ENCODE results near the gene KSR2. TPM values are rescaled to one million over a fixed set of nuclear protein-coding genes. Genes with fewer than 3 reads are reported as not detected.

Gene KSR2
- total RNA-seq, 1 donor from 2014 or later, result not detected

DNA sequence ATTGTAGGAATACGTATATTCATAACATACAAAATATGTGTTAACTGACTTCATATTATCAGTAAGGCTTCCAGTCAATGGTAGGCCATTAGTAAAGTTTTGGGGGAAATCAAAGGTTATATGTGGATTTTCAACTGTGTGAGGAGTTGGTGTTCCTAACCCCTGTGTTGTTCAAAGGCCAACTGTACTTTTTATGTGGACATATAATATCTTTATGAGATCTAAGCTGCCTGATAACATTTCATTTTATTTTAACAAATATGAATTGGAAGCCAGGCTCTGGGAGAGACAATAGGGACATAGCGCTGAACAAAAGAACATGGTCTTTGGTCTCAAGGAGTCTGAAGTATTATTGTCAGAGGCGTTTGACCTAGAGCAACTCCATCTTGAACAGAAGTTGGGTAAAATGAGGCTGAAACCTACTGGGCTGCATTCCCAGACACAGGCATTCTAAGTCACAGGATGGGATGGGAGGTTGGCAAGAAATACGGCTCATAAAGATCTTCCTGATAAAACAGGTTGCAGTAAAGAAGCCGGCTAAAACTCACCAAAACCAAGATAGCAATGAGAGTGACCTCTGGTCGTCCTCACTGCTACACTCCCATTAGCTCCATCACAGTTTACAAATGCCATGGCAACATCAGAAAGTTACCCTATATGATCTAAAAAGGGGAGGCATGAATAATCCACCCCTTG, 147.2 kb downstream of the KSR2 start:
- H3K36me3 ChIP-seq, result no peaks in the 10 kb centered on the region
- peaks cover 58% of the 10 kb centered on the region for H3K27me3 ChIP-seq (ENCODE audit: low read depth)
- intact Hi-C loops (cut with micrococcal nuclease), result no loop called here
- TF ChIP-seq, protein P1, sequence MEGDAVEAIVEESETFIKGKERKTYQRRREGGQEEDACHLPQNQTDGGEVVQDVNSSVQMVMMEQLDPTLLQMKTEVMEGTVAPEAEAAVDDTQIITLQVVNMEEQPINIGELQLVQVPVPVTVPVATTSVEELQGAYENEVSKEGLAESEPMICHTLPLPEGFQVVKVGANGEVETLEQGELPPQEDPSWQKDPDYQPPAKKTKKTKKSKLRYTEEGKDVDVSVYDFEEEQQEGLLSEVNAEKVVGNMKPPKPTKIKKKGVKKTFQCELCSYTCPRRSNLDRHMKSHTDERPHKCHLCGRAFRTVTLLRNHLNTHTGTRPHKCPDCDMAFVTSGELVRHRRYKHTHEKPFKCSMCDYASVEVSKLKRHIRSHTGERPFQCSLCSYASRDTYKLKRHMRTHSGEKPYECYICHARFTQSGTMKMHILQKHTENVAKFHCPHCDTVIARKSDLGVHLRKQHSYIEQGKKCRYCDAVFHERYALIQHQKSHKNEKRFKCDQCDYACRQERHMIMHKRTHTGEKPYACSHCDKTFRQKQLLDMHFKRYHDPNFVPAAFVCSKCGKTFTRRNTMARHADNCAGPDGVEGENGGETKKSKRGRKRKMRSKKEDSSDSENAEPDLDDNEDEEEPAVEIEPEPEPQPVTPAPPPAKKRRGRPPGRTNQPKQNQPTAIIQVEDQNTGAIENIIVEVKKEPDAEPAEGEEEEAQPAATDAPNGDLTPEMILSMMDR (IDR thresholded peaks at IDR 0.05; ENCODE audit: borderline replicate concordance), result no peak
- H3K4me1 ChIP-seq, result no peaks in the 10 kb centered on the region
- no peak overlapping the region for H3K4me3 ChIP-seq
- no peak overlapping the region for H3K27ac ChIP-seq (replicated peaks)
- H3K9me3 ChIP-seq (replicated peaks), result peaks cover 3% of the 10 kb centered on the region
- no peak for DNase-seq

DNA sequence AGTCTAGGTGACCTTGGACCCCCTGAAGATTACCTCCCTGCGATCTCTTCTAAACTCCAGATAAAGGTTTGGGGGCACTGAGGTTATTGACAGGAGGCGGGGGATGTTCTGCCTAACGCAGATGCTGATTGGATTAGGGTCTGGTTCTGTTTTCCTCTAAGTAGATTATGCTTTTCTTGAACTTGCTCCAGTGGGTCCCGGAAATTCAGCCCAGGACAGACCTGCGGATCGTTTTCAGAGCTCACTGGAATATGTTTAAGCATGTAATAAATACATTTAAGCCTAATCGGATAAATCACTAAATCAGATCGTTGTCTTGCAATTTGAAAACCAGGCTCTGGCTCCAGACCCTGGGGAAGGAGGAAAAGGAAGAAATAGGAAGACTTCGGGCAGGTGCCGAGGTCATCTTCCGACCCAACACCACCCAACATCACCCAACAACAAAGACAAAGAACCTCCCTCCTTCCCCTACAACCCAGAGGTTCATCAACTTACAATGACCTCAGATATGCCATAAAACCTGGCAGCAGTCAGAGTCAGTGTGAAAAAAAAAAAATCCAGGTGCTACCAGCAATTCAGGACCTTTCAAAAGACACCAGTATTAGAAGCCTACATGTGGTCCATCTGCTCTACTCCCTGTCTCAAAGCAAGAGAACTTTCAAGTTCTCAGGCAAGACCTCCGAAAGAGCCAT, 148.4 kb downstream of the KSR2 start:
- peaks cover 10% of the 10 kb centered on the region for H3K9me3 ChIP-seq (replicated peaks)
- H3K36me3 ChIP-seq, result no peaks in the 10 kb centered on the region
- no peak for DNase-seq
- H3K27ac ChIP-seq (replicated peaks), result no peak overlapping the region
- no peak overlapping the region for H3K4me3 ChIP-seq
- H3K4me1 ChIP-seq, result no peaks in the 10 kb centered on the region
- TF ChIP-seq, protein P1 (IDR thresholded peaks at IDR 0.05; ENCODE audit: borderline replicate concordance), result no peak
- H3K27me3 ChIP-seq (ENCODE audit: low read depth), result peaks cover 58% of the 10 kb centered on the region
- intact Hi-C loops (cut with micrococcal nuclease), result no loop called here

DNA sequence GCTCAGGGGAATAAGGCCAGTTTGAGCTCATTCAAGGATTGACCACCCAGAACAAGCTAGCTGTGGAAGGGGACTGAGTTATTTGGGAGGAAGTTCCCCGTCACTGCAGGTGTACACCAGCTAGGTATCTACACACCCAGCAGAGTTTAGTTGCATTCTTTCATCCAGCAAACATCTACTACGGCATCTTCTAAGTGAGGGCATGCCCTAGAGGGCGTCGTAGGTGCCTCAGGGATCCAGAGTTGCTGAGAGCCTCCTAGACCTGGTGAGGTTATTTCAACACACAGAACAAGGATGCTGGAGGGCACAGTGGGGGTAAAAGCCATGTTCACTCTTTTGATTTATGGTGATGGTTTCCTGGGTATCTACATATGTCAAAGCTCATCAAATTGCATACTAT, 149.6 kb downstream of the KSR2 start:
- Histone ChIP-seq H3K27ac (replicated peaks) (no peak overlapping the region), H3K4me1 (no peaks in the 10 kb centered on the region), H3K27me3 (ENCODE audit: low read depth) (peaks cover 62% of the 10 kb centered on the region), H3K36me3 (no peaks in the 10 kb centered on the region), H3K9me3 (replicated peaks) (peaks cover 16% of the 10 kb centered on the region), H3K4me3 (no peak overlapping the region)
- TF ChIP-seq, protein P1 (IDR thresholded peaks at IDR 0.05; ENCODE audit: borderline replicate concordance), result no peak
- no peak for DNase-seq
- intact Hi-C loops (cut with micrococcal nuclease), result no loop called here

DNA sequence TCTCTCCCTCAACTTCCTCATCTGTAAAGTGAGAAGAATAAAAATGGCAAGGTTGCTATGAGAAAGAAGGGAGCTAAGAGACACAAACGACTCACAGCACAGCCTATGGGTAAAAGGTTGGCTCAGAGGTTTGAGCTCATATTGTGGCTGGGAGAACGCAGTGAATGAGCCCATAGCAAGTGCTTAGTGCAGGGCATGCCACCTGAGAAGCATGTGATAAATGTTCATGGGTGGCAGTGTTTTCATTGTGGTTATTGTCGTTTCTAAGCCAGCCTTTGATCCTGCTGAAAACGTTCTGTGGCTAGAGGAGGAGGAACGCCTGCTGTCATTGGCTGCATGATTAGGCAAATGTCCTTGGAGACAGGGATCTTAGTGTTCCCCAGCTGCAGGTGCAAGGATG, 150.4 kb downstream of the KSR2 start:
- no peaks in the 10 kb centered on the region for H3K4me1 ChIP-seq
- H3K36me3 ChIP-seq, result no peaks in the 10 kb centered on the region
- no peak for DNase-seq
- H3K4me3 ChIP-seq, result no peak overlapping the region
- peaks cover 56% of the 10 kb centered on the region for H3K27me3 ChIP-seq (ENCODE audit: low read depth)
- TF ChIP-seq, protein P1 (IDR thresholded peaks at IDR 0.05; ENCODE audit: borderline replicate concordance), result no peak
- H3K27ac ChIP-seq (replicated peaks), result no peak overlapping the region
- intact Hi-C loops (cut with micrococcal nuclease), result no loop called here
- H3K9me3 ChIP-seq (replicated peaks), result peaks cover 16% of the 10 kb centered on the region

DNA sequence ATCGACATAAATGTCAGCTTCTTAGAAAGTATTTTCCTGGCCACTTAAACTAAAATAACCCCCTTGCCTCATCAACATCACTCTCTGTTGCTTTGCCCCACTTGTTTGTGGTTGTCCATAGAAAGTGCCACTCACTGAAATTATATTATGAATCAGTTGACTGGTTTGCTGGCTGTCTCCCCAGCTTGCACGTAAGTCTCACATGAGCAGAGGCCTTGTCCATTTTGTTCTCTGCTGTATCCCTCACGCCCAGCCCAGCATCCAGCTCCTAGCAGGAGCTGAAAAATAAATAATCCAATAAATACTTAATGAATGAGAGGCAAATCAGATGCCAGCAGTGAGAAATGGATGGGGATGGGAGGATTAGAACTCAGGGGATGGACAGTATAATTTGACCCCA, 159.3 kb downstream of the KSR2 start:
- peaks cover 3% of the 10 kb centered on the region for H3K9me3 ChIP-seq (replicated peaks)
- no peak for DNase-seq
- no peak overlapping the region for H3K4me3 ChIP-seq
- intact Hi-C loops (cut with micrococcal nuclease), result no loop called here
- H3K27ac ChIP-seq (replicated peaks), result no peak overlapping the region
- no peaks in the 10 kb centered on the region for H3K36me3 ChIP-seq
- no peaks in the 10 kb centered on the region for H3K4me1 ChIP-seq
- TF ChIP-seq, protein P1 (IDR thresholded peaks at IDR 0.05; ENCODE audit: borderline replicate concordance), result no peak
- H3K27me3 ChIP-seq (ENCODE audit: low read depth), result peaks cover 73% of the 10 kb centered on the region
